GM18520 (cell line): ENCODE results near the gene PON2.
"Not testable (repeated sequence)": the region's sequence is repeated elsewhere in the genome, so short reads cannot be mapped to it uniquely, and the experiment has no call there.

Source experiments
- ATAC-seq: cut with Tn5 transposase; IDR thresholded peaks from one replicate; pipeline ENCODE4 v1.9.1; 2021; ENCODE audit not compliant: unreplicated experiment

PON2 gene

DNA sequence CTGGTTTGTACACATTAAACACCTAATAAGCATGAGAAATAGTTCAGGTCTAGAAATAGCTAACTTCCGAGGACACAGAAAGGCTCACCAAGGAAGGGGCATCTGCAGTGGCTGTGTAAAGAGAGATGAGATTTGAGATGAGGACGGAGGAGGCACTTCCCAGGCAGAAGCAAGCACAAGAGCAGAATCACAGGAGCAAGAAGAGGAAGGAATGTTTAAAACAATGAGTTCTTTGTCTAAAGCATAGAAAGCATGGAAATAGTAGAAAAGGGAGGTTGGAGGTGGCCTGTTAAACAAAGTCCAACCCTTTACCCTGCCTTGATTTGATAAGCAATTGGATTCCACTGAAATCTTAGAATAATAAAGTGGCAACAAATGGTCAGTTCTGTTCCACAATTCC, 27.1 kb downstream of the PON2 start:
- no peak for ATAC-seq

DNA sequence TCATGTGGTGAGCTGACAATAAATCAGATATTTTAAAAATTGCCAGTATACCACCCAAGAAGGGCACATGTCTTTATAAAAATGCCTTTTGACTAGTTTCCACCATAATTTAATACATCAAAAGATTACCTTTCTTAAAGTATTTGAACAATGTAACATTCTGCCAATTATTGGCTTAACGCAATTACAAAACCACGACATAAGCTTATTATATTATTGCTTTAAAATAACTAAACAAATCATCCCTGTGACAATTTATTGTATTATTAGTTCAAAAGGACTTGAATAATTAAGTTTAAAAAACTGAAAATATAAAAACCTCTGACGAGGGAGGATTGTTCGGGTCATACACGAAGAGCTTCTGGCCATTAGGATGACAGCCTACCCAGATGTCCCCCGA, 29.0 kb downstream of the PON2 start:
- no peak for ATAC-seq

DNA sequence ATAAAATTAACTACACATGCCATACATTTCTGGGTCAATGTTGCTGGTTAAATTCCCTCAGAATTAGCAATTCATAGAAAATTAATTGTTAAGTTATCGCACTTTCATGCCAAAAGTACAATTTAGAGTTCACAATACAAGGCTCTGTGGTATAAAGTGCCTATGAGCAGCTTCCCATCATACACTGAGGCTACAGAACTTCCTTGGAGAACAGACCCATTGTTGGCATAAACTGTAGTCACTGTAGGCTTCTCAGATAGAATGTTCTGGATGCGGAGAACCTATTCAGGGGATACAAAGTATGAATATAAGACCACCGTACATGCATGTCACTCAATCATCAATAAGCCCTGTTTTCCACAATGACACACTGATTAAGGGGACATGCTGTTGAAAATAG, 29.6 kb downstream of the PON2 start:
- no peak for ATAC-seq

DNA sequence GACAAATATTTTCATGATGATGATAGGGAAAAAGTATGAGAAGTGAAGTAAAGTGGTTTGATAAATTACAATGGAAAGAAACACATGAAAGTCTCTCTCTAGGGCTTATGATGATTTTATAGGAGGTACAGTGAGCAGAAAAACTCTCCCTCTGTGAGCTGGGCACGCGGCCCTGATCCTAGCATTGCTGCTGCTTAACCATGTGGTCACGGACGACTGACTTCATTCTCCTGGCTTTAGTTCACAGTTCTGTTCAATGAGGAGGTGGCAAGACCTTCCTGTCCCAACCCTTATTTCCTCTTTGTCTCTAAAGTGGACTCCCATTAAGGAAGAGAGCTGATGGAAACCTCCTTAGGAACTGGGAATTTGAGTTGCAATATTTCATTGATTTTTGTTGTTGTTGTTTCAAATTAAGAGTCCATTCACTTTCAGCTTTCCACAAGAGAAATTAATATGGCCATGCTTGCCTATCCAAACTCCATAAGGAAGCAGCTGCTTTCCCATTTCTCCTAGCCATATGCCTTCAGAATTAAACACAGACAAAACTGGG, 30.4 kb downstream of the PON2 start:
- no peak for ATAC-seq

DNA sequence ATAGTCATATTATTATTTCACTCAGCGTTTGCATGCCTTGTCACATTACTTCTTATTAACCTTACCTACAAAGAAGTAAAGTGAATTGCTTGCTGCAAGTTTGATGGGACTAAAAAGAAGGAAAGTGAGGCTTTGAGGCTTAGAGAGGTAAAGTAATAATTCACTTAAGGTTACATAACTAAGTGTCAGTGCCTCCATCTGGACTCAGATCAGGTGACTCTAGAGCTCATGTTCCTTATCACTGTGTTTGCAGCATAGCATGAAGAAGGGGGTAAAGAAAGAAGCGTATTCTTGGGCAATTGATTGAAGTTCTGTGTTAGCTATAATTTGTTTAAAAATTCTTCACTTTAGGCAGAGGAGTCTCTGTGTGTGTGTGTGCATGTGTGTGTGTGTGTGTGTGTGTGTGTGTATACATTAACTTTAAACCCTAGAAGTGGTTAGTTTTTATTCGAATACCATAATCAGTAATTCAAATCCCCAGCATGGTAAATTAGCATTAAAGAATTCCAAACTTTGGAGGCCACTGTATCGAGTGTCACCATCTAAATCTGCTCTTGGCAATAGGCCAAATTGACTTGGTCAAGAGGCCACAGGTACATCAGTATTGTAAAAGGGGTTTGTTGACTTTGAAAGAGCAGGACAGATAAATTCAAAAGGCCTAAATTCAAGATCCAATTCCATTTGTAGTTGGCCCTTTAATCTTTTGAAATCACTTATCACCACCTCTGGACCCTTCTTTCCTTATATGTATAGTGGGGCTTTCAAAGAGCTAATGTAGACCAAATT, 36.5 kb downstream of the PON2 start:
- ATAC-seq, result no peak

DNA sequence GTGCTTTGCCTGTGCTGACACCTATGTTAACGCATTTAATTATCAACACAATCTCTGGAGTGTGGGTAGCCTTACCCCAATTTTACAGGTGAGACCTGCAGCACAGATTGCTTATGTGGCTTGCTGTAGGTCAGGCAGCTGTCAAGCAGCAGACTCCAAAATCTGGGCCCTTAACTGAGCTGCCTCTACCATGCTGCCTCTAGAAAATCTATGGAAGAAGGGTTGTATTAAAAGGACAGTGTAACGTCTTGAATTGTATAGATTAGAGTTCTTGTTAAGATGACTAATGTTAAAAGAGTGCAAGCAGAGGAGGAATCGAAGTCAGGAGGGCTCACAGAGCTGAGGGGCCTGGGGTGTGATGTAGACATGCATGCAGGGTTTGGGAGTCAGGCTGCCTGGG, 37.4 kb downstream of the PON2 start:
- ATAC-seq, result no peak

DNA sequence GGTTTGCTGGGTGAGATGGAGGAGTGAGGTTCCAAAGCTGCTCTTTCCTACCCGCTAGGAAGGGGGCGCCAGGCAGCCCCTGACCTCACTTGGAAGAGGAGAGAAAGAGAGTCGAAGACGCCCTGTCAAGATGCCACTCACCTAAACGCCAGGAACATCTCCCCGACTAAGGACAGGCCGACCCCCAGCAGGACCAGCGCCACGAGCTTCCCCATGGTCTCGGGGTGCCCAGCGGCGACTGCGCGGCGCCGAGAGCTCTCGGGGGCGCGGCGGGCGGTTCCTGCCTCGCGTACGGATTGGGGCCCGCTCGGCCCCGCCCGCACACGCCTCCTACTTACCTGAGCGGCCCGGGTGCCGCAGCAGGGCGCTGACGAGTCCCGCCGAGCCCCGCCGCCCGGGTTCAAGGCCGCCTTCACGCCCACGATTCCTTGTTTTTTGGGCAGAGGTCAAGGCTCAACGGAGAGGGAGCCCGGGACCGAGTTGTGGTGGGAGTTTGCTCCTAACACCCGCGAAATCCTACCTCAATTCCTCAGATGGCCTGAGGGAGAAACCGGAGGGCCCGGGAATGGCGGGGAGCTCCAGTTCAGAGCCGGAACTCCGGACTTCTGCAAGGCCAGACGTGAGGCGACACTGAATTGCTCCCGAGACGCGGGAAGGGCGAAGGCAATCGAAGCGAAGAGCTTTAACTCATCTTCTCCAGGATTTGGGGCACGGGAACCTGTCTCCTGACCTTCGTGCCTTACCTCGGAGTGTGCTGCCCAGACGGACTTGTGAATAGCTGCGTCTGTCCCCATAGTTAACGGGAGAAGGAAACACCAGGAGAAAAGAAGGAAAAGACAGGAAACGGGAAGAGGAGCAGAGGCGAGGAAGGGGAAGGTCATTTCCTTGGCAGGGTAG, 38.4 kb downstream of the PON2 start, which contains the start of gene PON3:
Gene PON3 (minus strand): TSS at position 240 of the 897 bp plus-strand sequence. CDS start 25 bp downstream, at position 215.
- ATAC-seq, result no peak

DNA sequence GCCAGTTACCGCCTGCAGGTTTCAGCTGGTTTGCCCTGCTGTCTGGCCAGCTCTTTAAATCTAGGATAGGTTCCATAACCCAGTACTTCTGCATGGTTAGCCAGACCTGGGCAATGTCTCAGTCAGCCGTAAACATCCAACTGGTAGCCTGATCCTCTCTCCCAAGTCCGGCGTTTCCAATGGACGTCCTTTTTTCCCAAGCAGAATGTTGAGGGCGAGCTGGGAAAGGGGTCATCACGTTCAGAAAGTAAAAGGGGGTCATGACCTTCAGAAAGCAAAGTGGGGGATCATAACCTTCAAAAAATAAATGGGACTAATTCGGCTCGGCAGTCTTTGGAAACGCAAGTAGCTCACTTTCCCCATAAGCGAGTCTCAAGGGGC, 39.1 kb downstream of the PON2 start:
- no peak for ATAC-seq

DNA sequence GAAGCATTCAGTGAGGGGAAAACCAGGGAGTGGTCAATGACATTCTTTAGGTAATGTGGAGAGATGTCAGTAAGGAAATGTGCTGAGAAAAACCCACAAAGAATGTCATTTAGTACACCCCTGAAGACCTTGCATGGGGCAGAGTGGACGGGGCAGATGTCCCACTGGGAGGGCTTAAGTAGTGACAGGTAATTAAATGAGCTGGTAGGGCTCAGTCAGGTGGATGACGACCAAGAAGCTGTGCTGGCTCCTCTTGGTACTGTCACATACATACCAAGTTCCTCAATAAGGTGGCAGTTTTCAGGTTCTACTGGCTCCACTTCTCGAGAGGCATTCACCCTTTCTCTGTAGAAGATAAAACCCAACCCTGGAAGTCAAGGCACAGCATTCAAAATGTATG, 40.5 kb downstream of the PON2 start:
- ATAC-seq, result no peak

DNA sequence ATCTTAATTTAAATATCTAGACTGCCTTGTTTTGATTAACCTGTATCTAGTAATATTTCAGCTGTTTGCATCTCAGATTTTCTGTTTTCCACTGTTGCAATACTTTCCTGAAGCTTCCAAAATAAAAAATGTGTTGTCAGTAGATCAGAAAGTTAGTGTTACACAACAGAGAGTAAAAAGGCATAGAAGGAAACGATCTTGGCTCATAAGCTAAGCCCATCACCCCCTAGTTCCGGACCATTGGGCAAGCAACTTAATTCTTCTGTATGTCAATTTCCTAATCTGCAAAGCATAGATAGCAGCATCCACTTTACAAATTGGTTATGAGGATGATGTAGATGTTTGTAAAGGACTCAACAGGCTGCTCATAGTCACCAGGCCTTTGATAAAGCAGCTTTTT, 43.1 kb downstream of the PON2 start:
- no peak for ATAC-seq

DNA sequence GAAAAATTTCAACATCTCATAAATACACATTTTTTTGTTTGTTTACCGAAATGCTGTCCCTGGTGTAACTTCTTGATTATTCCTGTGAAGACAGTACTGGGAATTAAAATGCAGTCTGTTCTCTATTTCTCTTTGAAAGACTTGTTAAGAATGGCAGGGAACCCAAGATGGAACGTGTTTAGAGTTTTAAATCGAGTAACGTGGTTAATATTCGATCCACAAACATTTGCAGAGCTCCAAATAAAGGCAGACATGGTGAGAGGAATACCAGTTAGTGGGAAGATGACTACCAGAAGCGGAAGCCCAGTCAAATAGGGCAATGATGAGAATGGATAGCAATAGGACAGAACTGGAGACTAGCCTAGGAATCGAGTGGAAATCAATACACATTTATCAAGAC, 45.3 kb downstream of the PON2 start:
- ATAC-seq, result no peak

DNA sequence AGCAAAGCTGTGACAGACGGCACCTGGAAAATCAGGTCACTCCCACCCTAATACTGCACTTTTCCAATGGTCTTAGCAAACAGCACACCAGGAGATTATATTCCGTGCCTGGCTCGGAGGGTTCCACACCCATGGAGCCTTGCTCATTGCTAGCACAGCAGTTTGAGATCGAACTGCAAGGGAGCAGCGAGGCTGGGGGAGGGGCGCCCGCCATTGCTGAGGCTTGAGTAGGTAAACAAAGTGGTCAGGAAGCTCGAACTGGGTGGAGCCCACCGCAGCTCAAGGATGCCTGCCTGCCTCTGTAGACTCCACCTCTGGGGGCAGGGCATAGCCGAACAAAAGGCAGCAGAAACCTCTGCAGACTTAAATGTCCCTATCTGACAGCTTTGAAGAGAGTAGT, 55.4 kb downstream of the PON2 start:
- not testable (repeated sequence) for ATAC-seq

DNA sequence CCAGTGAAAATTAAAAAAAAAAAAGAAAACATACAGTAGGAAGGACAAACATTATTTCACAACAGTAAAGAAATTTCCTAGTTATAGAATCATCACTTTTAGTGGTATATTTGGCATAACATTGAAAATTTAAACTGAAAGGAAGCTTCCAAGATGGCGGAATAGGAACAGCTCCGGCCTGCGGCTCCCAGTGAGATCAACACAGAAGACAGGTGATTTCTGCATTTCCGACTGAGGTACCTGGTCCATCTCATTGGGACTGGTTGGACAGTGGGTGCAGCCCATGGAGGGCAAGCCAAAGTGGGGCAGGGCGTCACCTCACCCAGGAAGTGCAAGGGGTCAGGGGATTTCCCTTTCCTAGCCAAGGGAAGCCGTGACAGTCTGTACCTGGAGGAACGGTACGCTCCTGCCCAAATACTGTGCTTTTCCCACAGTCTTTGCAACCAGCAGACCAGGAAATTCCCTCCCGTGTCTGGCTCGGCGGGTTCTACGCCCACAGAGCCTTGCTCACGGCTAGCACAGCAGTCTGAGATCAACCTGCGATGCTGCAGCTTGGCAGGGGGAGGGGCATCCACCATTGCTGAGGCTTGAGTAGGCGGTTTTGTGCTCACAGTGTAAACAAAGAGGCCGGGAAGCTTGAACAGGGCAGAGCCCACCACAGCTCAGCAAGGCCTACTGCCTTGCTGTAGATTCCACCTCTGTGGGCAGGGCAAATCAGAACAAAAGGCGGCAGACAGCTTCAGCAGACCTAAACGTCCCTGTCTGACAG, 58.0 kb downstream of the PON2 start:
- no peak for ATAC-seq

DNA sequence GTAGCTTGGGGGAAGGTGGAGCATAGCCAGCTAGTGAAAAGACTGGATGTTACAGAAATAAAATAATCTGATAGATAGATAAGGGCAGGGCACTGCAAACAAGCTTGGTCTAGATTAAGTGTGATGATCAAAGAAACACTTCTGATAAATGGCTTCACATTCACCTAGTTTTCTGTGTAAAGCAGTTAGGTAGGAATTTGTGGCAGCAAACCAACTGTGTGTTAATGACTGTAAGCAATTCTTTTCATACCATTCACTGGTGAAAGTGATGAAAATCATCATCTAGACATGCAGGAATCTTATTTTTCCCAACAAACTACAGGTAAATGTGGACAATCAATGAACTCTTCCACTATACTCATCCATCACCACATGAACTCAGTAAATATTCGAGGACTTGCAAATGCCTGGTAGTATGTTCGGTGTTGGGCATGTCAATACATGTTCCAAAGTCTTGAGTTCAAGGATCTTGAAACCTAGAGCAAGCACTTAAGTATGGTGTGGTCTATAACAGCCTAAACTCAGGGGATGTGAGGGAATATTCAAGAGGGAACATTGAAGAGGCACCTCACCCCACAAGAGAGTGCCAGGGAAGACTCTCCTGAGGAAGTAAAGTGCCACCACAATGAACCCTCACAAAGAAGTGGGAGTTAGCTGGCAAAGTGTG, 59.1 kb downstream of the PON2 start:
- no peak for ATAC-seq

DNA sequence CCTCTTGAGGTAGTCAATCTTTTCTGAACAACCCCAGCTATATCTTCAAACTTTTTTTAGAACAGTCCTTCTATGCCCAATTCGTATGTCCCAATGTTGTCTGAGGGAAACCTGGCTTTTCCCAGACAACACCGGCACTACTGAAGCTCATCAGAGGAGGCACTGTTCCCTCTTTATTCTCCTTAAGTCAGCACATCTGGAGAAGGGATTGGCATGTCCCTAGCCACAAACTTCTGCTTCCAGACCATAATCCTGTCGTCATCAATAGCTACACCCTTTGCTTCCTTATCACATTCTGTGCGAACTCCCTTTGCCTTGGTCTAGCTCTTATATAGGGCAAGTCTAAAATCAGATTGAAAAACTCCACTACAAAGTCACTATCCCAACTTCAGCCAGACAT, 61.5 kb downstream of the PON2 start:
- no peak for ATAC-seq

DNA sequence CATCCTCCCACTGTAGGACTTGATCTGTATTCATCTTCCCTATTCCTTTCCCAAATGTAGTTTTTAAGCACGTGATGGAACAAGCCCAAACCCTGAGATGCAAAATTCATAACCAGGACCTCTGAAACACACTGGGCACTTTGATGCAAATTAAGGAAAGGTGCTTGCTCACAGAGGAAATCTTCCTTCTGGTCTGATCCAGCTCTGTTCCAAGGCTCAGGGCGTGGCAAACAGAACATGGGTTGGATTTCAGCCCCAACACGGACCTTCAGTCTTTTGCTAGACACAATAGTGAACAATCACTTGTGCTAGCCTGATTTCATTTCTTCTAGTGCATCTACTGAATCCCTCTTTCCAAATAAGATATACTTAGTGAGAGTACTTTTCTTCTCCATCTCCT, 66.6 kb downstream of the PON2 start:
- no peak for ATAC-seq

DNA sequence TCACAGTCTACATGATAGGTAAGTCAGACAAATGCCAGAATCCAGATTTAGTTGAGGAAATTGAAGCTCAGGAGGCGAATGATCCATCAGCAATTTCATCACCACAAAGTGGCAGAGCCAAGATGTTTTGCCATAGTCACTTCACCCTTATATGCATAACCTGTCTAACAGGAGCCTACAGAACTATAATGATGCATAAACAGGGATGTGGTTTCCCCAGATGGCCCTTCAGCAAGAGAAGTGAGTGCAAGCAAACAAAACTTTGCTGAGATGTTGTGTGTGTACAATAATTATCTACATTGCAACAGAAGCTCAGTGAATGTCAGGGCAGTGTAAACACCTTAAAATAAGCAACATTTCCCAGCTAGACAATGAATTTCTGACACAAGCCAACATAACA, 67.2 kb downstream of the PON2 start:
- no peak for ATAC-seq

DNA sequence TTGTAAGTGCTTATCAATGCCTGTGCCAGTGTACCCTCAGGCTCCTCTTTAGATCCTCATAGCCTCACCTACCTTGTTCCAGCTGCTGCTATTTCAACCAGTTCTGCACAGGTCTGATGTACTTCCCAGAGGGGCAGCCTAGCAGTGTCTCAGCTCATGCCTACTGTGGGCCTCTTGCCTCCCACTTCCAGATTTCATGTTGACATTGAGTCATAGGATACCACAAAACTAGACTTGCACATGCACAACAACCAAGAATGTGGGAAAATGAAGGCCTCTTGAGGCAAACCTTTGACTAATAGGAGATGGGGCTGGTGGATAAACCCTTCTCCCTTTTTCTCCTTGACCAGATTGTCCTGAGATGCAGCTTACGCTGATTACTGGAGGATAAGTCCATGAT, 69.7 kb downstream of the PON2 start:
- ATAC-seq, result no peak

DNA sequence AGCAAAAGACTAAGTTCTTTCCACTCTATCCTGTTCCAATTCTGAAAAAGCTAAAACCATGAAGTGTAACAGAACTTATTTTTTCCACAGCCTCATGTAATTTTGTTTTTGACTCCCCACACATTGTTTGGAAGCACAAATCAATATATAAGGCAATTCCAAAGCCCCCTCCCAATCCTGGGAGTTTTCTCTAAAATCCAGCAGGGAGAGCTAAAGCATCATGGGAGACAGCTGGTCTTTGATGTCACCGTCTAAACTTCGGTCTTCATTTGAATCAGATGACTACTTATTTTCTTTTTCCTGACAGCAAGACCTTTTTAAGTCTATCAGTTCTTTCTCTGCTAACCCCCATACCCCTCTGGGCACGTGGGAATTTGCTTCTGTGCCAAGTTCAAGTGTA, 77.2 kb downstream of the PON2 start:
- no peak for ATAC-seq
